ENCODE data around the gene CPNE2. TPM values are rescaled to one million over a fixed set of nuclear protein-coding genes. Genes with fewer than 3 reads are reported as not detected.

The CPNE2 gene
- 1 to 10 TPM; 7.3 to 7.7 TPM for total RNA-seq

GRCh38 chr16:57091975-57092785 is at the start of gene CPNE2:
CPNE2 (plus strand) TSS chr16:57092583; CDS start chr16:57110743, 18,160 bp downstream.

GRCh38 chr16:57185945-57186871 is 93.8 kb downstream of the CPNE2 start, which contains the start of the genes PSME3IP1 and RSPRY1:
PSME3IP1 (minus strand) TSS chr16:57186039; CDS start chr16:57173854, 12,185 bp downstream.
RSPRY1 (plus strand) TSS chr16:57186329; CDS start chr16:57204659, 18,330 bp downstream.

Other genes with a start within 250 kb of the CPNE2 start
- gene SLC12A3, start 227.4 kb upstream of the CPNE2 start, total RNA-seq: not detected
- 100 to 1,000 TPM; 118 to 119 TPM for gene HERPUD1, start 160.4 kb upstream of the CPNE2 start, total RNA-seq
- not detected for gene CETP, start 130.6 kb upstream of the CPNE2 start, total RNA-seq
- gene NLRC5, start 103.0 kb upstream of the CPNE2 start, total RNA-seq: 100 to 1,000 TPM; 396 to 413 TPM
- 100 to 1,000 TPM; 112 to 113 TPM for gene PSME3IP1, start 93.5 kb downstream of the CPNE2 start, total RNA-seq
- gene RSPRY1, start 93.7 kb downstream of the CPNE2 start, total RNA-seq: 10 to 100 TPM; 30.2 to 31.6 TPM
- gene ARL2BP, start 152.7 kb downstream of the CPNE2 start, total RNA-seq: 10 to 100 TPM; 34.7 to 35.4 TPM
- under 1 TPM; 0.55 to 0.66 TPM for gene PLLP, start 192.1 kb downstream of the CPNE2 start, total RNA-seq